Measurements from ENCODE around the gene SUPT3H. TPM values are rescaled to one million over a fixed set of nuclear protein-coding genes. Genes with fewer than 3 reads are reported as not detected.

The SUPT3H gene
- total RNA-seq, 1 donor from 2014 or later = 6.7 TPM

DNA sequence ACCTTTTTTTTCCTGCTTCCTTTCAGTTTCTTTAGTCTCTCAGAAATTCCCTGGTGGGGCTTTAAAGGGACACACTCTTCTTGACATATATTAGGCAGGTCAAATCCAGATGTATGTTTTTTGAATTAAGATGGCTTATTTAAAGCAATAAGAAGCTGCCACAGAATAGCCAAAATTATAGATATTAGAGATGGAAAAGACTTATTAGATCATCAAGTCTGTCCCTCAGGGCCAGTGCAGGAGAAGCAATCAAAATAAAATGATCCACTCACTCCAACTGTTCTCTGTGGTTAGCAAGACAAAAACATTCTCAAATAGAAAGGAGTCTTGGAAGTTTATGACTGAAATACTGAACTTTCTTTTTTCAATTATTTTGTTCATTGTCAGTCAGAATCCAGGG lies 527.4 kb downstream of the SUPT3H start:
- TF ChIP-seq, protein P1, sequence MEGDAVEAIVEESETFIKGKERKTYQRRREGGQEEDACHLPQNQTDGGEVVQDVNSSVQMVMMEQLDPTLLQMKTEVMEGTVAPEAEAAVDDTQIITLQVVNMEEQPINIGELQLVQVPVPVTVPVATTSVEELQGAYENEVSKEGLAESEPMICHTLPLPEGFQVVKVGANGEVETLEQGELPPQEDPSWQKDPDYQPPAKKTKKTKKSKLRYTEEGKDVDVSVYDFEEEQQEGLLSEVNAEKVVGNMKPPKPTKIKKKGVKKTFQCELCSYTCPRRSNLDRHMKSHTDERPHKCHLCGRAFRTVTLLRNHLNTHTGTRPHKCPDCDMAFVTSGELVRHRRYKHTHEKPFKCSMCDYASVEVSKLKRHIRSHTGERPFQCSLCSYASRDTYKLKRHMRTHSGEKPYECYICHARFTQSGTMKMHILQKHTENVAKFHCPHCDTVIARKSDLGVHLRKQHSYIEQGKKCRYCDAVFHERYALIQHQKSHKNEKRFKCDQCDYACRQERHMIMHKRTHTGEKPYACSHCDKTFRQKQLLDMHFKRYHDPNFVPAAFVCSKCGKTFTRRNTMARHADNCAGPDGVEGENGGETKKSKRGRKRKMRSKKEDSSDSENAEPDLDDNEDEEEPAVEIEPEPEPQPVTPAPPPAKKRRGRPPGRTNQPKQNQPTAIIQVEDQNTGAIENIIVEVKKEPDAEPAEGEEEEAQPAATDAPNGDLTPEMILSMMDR (IDR thresholded peaks at IDR 0.05) = no peak
- Histone ChIP-seq H3K9me3 (no peaks in the 10 kb centered on the region), H3K4me3 (no peak overlapping the region), H3K27ac (no peak overlapping the region), H3K36me3 (no peaks in the 10 kb centered on the region), H3K4me1 (no peaks in the 10 kb centered on the region), H3K27me3 (ENCODE audit: low read depth) (no peaks in the 10 kb centered on the region)
- DNase-seq (no peak), ATAC-seq (no peak)
- intact Hi-C loops (cut with DNase I) = no loop called here

DNA sequence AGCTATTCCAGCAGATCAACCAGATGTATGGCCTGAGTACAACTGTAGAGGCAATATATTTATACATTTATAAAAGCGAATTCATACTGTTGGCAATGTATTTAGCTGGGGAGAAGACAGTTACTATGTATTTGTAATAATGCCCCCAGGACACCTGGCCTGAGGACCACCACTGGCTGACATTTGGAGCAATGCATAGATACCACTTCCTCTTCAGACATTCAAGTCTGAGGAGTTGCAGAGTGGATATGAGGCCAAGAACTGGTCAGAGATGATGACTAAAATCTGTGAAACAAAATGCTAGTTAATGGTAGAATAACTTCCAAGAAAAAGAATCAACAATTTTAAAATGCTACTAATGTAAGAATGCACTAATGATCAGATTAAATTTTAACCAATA lies 527.9 kb downstream of the SUPT3H start:
- DNase-seq = no peak

DNA sequence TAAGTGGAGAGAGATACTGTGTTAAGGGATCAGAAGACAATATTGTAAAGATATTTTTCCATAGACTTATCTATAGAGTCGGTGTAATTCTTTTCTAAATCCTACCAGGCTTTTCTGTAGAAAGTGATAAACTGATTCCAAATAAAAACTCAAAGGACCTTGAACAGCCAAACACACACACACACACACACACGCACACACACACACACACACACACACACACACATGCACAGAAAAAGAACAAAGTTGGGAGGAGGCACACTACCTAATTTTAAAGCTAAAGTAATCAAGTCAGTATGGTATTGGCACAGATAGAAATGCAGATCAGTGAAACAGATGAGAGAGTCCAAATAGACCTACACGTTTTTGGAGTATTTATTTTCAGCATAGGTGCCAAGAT lies 534.0 kb downstream of the SUPT3H start:
- H3K36me3 ChIP-seq = no peaks in the 10 kb centered on the region
- intact Hi-C loops (cut with DNase I) = no loop called here
- DNase-seq (no peak), ATAC-seq (no peak)
- TF ChIP-seq, protein P1 (IDR thresholded peaks at IDR 0.05) = no peak
- no peaks in the 10 kb centered on the region for H3K27me3 ChIP-seq (ENCODE audit: low read depth)
- H3K9me3 ChIP-seq = no peaks in the 10 kb centered on the region
- H3K4me3 ChIP-seq = no peak overlapping the region
- no peaks in the 10 kb centered on the region for H3K4me1 ChIP-seq
- no peak overlapping the region for H3K27ac ChIP-seq

More for the DNA sequence above, 527.9 kb downstream of the SUPT3H start:
- Histone ChIP-seq H3K4me3 (no peak overlapping the region), H3K27ac (no peak overlapping the region), H3K4me1 (no peaks in the 10 kb centered on the region), H3K36me3 (no peaks in the 10 kb centered on the region), H3K9me3 (no peaks in the 10 kb centered on the region), H3K27me3 (ENCODE audit: low read depth) (no peaks in the 10 kb centered on the region)
- TF ChIP-seq, protein P1 (IDR thresholded peaks at IDR 0.05) = no peak
- intact Hi-C loops (cut with DNase I) = no loop called here
- no peak for ATAC-seq

DNA sequence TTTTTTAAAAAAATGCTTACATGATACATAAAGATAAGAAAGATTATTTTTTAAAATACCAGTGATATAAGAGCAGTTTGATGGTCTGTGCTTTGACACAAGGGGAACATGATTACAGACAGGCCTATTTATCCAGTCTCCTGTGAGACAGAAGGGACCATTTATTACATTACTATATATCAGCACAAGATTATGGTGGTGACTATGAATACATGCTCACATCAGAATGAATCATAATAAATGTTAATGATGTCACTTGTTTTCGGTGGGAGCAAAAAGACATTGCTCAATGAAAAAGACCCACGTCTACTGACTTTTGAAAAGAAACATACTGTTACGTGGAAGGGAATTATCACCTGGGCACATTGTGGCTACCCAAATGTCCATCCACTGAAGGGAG lies 535.1 kb downstream of the SUPT3H start:
- Histone ChIP-seq H3K27ac (no peak overlapping the region), H3K4me1 (no peaks in the 10 kb centered on the region), H3K27me3 (ENCODE audit: low read depth) (no peaks in the 10 kb centered on the region), H3K9me3 (no peaks in the 10 kb centered on the region), H3K36me3 (no peaks in the 10 kb centered on the region), H3K4me3 (no peak overlapping the region)
- intact Hi-C loops (cut with DNase I) = no loop called here
- TF ChIP-seq, protein P1 (IDR thresholded peaks at IDR 0.05) = no peak
- no peak for DNase-seq
- no peak for ATAC-seq

DNA sequence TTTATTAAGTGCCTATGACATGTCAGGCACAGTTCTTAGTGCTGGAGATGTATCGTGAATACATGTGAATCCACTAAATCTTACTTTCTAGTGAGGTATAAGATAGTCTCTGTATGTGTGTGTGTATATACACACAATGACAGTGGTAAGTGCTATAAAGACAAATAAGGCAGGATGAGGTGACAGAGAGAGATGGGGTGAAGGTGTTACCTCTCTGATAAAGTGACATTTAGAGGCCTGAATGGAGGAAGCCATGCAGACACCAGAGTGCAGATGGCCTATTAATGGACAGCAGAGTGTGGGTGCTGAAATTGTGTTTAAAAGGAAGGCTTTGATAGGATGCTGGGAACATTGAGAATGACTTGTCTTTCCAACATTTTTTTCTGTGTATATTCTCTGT lies 535.9 kb downstream of the SUPT3H start:
- Histone ChIP-seq H3K9me3 (no peaks in the 10 kb centered on the region), H3K27me3 (ENCODE audit: low read depth) (no peaks in the 10 kb centered on the region), H3K27ac (no peak overlapping the region), H3K4me3 (no peak overlapping the region), H3K4me1 (no peaks in the 10 kb centered on the region), H3K36me3 (no peaks in the 10 kb centered on the region)
- TF ChIP-seq, protein P1 (IDR thresholded peaks at IDR 0.05) = no peak
- no peak for DNase-seq
- intact Hi-C loops (cut with DNase I) = no loop called here
- no peak for ATAC-seq

DNA sequence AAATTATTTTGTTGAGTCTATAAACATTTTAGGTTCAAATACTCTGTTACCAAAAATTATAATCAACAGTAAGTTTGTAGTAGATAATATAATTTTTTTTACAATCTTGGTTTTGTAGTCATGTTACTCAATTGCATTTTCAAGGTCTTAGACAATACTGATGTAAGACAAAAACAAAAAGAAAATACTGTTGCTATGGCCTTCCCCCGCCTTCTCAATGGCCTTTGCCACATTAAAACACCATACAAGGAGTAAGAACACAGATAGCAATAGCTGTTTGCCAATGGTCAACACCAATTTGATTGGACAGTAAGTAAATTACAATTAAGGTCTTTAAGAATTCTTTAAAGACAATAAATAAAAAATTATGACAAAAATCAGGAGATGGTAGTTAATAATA lies 540.0 kb downstream of the SUPT3H start:
- no peaks in the 10 kb centered on the region for H3K36me3 ChIP-seq
- no peaks in the 10 kb centered on the region for H3K4me1 ChIP-seq
- no peak overlapping the region for H3K4me3 ChIP-seq
- TF ChIP-seq, protein P1 (IDR thresholded peaks at IDR 0.05) = no peak
- H3K9me3 ChIP-seq = no peaks in the 10 kb centered on the region
- intact Hi-C loops (cut with DNase I) = no loop called here
- H3K27ac ChIP-seq = no peak overlapping the region
- no peak for ATAC-seq
- H3K27me3 ChIP-seq (ENCODE audit: low read depth) = no peaks in the 10 kb centered on the region
- no peak for DNase-seq
